ENCODE results near the gene RNF217.
A peak's percentile ranks its signal among the peaks of the same experiment; 100 is the strongest.

RNF217 gene

DNA sequence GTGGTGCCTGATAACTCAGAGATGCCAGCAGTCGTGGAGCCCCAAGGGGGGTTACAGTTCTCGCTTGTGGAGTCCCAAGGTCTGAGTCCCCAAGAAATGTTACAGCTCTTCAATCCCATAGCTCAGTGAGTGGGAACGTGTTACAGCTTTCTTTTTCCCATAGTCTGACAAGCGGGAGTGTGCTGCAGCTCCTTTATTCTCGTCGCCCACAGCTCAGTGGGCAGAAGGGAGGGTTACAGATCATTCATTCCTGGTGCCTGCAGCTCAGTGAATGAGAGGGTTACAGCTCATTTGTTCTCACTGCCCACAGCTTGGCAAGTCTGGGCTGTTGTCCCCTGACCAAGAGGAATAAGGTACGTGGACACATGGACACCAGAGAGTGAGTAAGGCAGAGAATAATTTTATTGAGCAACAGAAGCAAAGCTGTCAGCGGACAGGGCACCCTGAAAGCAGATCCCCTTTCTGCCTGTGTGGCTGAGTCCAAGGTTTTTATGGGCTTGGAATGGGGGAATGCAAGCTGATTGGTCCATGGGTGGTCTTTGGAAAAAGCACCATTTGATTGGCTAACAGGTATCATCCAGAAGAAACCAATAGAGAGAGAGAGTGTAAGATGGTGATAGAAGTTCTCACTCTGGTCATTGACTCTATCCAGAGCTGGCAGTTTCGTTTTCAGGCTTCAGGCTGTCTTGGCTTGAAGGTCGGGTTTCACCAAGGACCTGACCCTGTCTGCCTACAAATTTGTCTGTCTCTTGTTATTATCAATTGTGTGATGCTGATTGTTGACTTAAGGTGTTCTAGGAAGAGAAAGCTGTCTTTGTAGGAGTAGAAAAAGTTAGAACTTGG, 16.4 kb downstream of the RNF217 start:
- no peak for DNase-seq (ENCODE audit: low read depth, low spot score)
- TF ChIP-seq, protein P1, sequence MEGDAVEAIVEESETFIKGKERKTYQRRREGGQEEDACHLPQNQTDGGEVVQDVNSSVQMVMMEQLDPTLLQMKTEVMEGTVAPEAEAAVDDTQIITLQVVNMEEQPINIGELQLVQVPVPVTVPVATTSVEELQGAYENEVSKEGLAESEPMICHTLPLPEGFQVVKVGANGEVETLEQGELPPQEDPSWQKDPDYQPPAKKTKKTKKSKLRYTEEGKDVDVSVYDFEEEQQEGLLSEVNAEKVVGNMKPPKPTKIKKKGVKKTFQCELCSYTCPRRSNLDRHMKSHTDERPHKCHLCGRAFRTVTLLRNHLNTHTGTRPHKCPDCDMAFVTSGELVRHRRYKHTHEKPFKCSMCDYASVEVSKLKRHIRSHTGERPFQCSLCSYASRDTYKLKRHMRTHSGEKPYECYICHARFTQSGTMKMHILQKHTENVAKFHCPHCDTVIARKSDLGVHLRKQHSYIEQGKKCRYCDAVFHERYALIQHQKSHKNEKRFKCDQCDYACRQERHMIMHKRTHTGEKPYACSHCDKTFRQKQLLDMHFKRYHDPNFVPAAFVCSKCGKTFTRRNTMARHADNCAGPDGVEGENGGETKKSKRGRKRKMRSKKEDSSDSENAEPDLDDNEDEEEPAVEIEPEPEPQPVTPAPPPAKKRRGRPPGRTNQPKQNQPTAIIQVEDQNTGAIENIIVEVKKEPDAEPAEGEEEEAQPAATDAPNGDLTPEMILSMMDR (IDR thresholded peaks at IDR 0.05; ENCODE audit: low read depth, low read length) = no peak
- in situ Hi-C loops (cut with HindIII; ENCODE audit: low sequenced_read_pairs) = no loop called here
- no peak overlapping the region for H3K4me3 ChIP-seq (ENCODE audit: low read depth, low read length)

DNA sequence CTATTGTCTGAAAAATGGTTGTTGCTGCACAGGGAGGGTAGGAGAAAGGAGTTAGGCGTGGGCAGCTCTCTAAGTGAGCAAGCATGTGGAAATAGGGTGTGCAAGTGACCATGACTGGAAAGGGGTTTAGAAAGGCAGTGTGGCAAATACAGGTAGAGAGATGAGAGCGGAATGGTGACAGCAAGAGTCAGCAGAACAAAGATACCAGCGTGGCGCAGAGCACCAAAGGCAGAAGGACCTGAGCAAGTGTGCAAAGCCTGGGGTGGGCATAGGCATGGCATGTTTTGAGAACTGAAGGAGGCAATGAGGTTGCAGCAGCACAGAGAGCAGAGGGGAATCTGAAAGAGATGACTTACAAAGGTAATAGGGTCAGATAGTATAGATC, 17.0 kb downstream of the RNF217 start:
- H3K4me3 ChIP-seq (ENCODE audit: low read depth, low read length) = no peak overlapping the region
- TF ChIP-seq, protein P1 (IDR thresholded peaks at IDR 0.05; ENCODE audit: low read depth, low read length) = no peak
- in situ Hi-C loops (cut with HindIII; ENCODE audit: low sequenced_read_pairs) = no loop called here
- DNase-seq (ENCODE audit: low read depth, low spot score) = no peak

DNA sequence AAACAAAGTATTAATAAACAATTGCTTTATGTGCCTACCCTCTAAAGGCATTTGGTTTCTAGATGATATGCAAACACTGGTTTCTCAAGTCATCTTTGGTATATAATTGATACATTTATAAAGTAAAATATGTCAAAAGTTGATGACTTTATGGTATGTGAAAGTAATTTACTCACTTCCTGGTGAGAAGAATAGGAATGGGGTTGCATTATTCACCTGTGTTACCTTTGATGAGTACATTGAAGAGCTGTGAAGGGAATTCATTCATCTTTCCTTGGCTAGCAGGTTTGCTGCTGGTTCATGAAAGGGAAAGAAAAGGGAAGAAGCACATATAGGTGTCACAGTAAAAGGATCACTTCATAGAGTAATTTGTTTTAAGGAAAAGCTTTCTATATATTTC, 20.4 kb downstream of the RNF217 start:
- in situ Hi-C loops (cut with HindIII; ENCODE audit: low sequenced_read_pairs) = no loop called here
- H3K4me3 ChIP-seq (ENCODE audit: low read depth, low read length) = no peak overlapping the region
- no peak for DNase-seq (ENCODE audit: low read depth, low spot score)
- TF ChIP-seq, protein P1 (IDR thresholded peaks at IDR 0.05; ENCODE audit: low read depth, low read length) = no peak

DNA sequence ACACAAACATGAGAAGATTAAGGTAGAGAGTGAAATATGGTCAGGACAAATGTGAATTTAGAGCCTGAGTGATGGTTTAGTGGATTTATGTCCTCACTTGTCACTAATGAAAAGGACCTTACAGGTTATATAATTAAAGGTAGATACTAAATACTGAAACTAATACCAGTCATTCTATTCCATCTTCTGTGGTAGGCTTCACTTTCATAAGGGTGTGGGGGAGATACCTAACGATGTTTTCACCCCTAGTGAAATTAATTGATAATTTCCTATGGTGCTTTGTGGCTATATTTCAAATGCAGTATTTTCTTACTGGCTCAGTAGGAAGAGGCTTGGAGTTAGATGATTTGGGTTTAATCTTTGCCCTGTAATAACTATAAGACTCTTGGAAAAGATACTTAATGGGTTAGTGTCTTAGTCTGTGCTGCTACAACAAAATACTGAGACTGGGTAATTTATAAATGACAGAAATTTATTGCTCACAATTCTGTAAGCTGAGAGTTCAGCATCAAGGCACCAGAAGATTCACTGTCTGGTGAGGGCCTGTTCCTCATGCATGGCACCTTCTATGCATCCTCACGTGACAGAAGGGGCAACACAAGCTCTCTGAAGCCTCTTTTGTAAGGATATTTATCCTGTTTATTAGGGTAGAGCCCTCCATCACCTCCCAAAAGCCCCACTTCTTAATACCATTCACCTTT, 21.3 kb downstream of the RNF217 start:
- DNase-seq (ENCODE audit: low read depth, low spot score) = no peak
- TF ChIP-seq, protein P1 (IDR thresholded peaks at IDR 0.05; ENCODE audit: low read depth, low read length) = no peak
- in situ Hi-C loops (cut with HindIII; ENCODE audit: low sequenced_read_pairs) = no loop called here
- H3K4me3 ChIP-seq (ENCODE audit: low read depth, low read length) = no peak overlapping the region

DNA sequence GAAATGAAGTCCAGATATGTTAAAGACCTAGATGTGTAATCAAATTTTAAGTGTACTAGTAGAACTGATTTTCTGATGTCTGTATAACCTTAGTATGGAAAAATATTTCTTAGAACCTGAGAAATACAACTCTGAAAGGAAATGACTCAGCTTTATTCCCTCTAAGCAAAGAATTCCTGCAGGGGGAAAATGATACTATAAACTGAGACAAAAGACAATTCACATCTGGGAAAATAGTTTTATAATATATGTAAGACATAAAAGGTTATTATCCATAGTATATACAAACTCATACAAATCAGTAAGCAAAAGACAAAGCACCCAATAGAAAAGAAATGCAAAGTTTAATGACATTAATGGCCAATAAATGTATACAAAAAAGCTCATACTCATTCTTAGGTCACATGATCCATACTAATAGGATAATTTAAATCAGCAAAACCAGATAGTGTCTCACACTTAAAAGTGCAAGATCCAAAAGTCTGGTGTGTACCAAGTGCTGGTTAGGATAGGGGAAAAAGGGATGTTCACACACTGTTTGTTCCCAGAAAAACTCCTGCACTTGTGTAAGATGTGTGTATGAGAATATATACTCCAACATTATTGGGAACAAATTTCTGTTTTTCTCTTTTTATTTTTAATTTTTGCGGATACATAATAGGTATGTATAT, 22.6 kb downstream of the RNF217 start:
- in situ Hi-C loops (cut with HindIII; ENCODE audit: low sequenced_read_pairs) = no loop called here
- TF ChIP-seq, protein P1 (IDR thresholded peaks at IDR 0.05; ENCODE audit: low read depth, low read length) = no peak
- no peak overlapping the region for H3K4me3 ChIP-seq (ENCODE audit: low read depth, low read length)
- DNase-seq (ENCODE audit: low read depth, low spot score) = peak; percentile 73

DNA sequence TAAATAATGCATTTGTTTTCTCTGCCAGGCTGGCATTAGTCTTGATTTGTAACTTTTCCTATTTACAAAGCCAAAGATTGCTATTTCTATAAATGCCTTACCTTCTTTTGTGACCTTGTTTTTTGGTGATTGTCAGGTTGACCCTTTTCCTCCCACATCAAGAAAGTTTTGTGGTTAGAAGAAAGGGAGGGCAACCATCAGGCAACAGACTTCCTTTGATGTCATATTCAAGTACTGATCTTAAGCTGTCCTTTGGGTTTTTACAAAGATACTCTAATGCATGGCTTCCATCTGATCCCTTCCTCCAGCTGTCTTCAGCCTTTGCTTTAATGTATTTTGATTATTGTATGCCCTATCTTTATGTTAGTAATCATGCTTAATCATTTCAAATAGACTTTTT, 23.9 kb downstream of the RNF217 start:
- in situ Hi-C loops (cut with HindIII; ENCODE audit: low sequenced_read_pairs) = no loop called here
- H3K4me3 ChIP-seq (ENCODE audit: low read depth, low read length) = no peak overlapping the region
- DNase-seq (ENCODE audit: low read depth, low spot score) = no peak
- TF ChIP-seq, protein P1 (IDR thresholded peaks at IDR 0.05; ENCODE audit: low read depth, low read length) = no peak
